T-helper 22 cell (primary cell): ENCODE measurements around the gene ADAMTS19.
"Not testable (repeated sequence)": the region's sequence is repeated elsewhere in the genome, so short reads cannot be mapped to it uniquely, and the experiment has no call there.

Experiments used
- DNase-seq: peaks from one replicate; pipeline ENCODE4 v3.0.0-alpha.2; 2020; ENCODE audit warnings: low read depth

Gene ADAMTS19

GRCh38 chr5:129601576-129601975 is 141.5 kb downstream of the ADAMTS19 start:
- DNase-seq = no peak

GRCh38 chr5:129608350-129608749 is 148.3 kb downstream of the ADAMTS19 start:
- DNase-seq = no peak

- no peak for DNase-seq
These were observed 149.6 kb downstream of the ADAMTS19 start for GRCh38 chr5:129609710-129610109.

GRCh38 chr5:129616517-129616916 is 156.4 kb downstream of the ADAMTS19 start:
- no peak for DNase-seq

GRCh38 chr5:129617206-129617605 is 157.1 kb downstream of the ADAMTS19 start:
- DNase-seq = no peak

GRCh38 chr5:129619782-129620181 is 159.7 kb downstream of the ADAMTS19 start:
- DNase-seq = no peak

- no peak for DNase-seq
These were observed 162.4 kb downstream of the ADAMTS19 start for GRCh38 chr5:129622531-129622930.

GRCh38 chr5:129629575-129629974 is 169.5 kb downstream of the ADAMTS19 start:
- no peak for DNase-seq

- no peak for DNase-seq
These were observed 170.0 kb downstream of the ADAMTS19 start for GRCh38 chr5:129630101-129630500.

- DNase-seq = no peak
These were observed 171.9 kb downstream of the ADAMTS19 start for GRCh38 chr5:129631961-129632360.

- not testable (repeated sequence) for DNase-seq
These were observed 177.4 kb downstream of the ADAMTS19 start for GRCh38 chr5:129637501-129637900.

GRCh38 chr5:129639331-129639730 is 179.2 kb downstream of the ADAMTS19 start:
- no peak for DNase-seq

GRCh38 chr5:129652349-129653056 is 192.4 kb downstream of the ADAMTS19 start:
- no peak for DNase-seq

GRCh38 chr5:129653057-129653375 is 192.9 kb downstream of the ADAMTS19 start:
- DNase-seq = no peak

GRCh38 chr5:129653442-129653841 is 193.3 kb downstream of the ADAMTS19 start:
- no peak for DNase-seq

- no peak for DNase-seq
These were observed 196.9 kb downstream of the ADAMTS19 start for GRCh38 chr5:129656952-129657351.

GRCh38 chr5:129658801-129659200 is 198.7 kb downstream of the ADAMTS19 start:
- no peak for DNase-seq

GRCh38 chr5:129661366-129662035 is 201.4 kb downstream of the ADAMTS19 start:
- DNase-seq = no peak

GRCh38 chr5:129664336-129664937 is 204.3 kb downstream of the ADAMTS19 start:
- DNase-seq = no peak

- no peak for DNase-seq
These were observed 210.9 kb downstream of the ADAMTS19 start for GRCh38 chr5:129670957-129671500.

GRCh38 chr5:129672006-129672405 is 211.9 kb downstream of the ADAMTS19 start:
- DNase-seq = no peak

GRCh38 chr5:129679671-129680070 is 219.6 kb downstream of the ADAMTS19 start:
- DNase-seq = no peak

GRCh38 chr5:129687941-129688340 is 227.8 kb downstream of the ADAMTS19 start:
- DNase-seq = no peak
